ENCODE results near the gene HOXD1.

HOXD1 gene

GRCh38 chr2:176187899-176188773 is at the start of gene HOXD1:
Gene HOXD1 (plus strand): TSS chr2:176188668. CDS start chr2:176188802, 134 bp downstream.
- DNase-seq: no peak

DNA sequence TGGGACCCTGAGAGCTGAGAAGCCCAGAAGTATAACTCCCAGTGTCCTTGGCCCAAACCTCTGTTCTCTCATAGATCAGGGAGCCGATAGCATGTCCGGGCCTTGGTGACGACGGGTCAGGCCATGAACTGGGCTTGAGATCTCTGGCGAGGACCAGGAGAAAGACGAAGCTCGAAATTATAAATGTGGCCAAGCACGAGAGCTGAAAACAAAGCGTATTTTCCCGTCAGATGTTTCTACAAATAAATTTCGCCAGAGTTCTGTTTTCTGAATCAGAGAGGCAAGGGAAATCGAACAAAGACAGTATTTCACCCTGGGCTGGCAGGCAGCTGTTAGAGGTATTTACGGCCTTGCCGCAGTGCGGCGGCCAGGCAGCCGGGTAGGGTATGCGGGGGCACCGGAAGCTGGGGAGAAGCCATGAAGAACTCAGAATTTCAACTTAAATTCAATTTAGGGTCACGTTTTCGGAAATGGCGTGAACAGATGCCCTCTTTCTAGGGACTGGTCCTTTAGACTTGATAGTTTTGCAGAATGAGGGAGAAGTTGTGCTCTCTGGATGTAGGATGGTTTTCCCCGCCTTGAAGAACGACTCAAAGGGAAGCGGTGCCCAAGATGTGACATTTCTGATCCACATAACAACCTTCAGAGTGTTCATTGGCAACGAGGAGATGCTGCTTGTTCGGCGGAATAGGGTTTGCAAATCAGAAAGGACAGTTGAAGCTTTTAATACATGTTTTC is 49.4 kb upstream of the HOXD1 start:
- no peak for DNase-seq

GRCh38 chr2:176139661-176140512 is 48.6 kb upstream of the HOXD1 start:
- no peak for DNase-seq

DNA sequence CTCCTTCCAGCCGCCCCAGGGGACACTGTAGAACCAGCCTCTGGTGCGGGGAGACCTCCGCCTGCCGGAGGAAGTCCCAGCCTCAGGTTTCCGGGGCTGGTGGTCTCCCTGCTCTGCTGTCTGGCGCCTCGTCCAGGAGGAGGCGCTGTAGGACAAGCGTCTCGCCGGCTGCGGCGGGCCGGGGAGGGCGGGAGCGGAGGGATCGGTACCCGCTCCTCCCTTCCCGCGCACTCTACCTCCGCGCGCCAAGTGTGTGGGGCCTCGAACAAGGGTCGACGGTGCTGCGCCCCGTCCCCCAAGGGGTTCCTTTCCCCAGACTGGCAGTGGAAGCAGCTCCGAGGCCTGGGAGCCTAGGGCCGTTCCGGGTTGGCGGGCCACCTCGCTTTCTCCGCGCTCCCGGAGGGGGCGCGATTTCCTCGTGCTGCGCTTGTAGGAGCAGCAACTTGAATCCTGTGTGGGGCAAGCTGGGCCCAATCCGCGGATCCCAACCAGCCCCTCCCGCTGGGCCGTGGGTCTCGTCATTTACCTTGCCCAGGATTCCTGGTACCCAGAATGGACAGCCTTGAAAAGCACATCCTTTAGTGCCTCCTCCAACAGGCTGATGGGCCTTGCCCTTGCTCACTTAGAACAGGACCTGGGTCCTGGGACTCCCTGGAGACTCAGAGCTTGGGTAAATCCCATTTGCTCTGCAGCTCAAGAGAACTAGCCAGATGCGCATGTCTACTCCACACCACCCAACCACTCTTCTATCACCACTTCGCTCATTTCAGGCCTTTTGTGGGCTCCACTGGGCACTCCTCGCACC is 47.8 kb upstream of the HOXD1 start:
- DNase-seq: peak; percentile 64

DNA sequence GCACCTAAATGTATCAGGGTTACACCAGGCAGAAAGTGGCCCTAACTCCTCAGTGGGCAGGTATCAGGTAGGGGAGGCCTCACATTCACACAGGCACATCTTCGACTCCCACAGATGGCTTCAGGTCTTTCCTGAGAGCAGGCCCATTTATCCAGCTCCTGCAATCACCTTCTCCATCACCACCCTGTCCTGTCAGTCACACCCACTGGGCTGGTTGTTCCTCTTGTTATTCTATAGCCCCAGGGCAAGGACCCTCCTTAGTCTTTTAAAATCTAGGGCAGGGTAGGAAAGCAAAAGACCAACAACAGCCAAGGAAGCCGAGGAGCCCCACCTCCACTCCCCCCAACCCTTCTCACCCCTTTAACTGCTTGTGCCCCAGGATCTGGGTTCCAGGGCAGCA is 46.2 kb upstream of the HOXD1 start:
- no peak for DNase-seq

DNA sequence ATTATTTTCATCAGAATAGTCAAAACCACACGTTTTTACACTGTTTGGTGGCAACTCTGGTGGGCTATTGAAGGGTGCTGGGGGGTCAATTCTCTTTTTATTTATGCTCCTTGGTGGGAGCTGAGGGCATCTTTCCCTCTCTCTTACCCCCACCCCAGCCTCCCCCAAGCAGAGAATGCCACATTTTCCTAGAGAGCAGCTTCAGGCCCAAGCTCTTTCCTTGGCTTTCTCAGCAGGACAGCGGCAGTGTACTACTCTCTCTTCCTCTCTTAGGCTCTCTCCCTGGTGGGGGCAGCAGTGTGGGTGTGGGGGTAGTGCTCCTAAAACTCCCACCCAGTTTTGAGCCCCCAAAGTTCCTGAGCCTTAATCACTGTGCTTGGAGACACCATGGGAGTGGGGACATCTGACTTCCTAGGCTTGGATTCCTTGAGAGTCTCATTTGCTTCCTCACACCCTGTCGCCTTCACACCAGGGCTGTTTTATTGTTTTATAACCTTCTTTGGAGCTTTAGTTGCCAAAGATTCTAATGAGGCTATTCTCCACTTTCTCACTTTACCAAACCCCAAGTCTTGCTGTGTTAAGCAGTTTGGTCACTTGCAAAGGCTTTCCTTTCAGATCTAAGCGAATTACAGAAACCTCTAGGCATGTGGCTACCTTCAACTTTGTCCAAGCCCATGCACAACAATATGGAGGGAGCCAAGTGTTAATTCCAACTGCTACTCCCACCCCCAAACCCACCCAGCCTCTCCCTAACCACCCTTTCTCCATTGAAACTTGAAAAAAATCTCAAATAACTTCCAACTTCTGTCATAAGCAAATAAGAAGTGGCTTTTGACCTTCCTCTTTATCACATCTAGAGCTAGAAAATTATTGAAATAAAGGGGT is 43.1 kb upstream of the HOXD1 start:
- no peak for DNase-seq

DNA sequence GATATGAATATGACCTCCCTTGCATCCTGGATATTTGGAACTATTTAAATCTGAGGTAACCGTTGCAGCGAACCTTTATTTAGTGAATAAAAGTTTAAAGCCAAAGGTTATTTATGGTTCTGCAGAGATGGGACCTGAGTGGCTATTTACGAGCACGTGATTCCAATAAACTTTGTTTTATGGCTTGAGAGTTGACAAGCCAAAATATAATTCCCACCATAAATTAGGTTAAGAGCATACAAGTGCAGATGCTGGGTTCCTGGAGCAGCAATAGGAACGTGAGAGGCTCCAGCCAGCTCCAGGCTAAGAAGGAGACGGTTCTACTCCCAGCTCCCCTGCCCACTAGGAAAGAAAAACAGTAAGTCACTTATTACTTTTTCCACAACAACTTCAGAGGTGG is 42.4 kb upstream of the HOXD1 start:
- no peak for DNase-seq

- DNase-seq: no peak
Measured at GRCh38 chr2:176146645-176147044, 41.8 kb upstream of the HOXD1 start.

- DNase-seq: no peak
Measured at GRCh38 chr2:176147210-176147799, 41.2 kb upstream of the HOXD1 start.

- DNase-seq: no peak
Measured at GRCh38 chr2:176147800-176148496, 40.5 kb upstream of the HOXD1 start.

DNA sequence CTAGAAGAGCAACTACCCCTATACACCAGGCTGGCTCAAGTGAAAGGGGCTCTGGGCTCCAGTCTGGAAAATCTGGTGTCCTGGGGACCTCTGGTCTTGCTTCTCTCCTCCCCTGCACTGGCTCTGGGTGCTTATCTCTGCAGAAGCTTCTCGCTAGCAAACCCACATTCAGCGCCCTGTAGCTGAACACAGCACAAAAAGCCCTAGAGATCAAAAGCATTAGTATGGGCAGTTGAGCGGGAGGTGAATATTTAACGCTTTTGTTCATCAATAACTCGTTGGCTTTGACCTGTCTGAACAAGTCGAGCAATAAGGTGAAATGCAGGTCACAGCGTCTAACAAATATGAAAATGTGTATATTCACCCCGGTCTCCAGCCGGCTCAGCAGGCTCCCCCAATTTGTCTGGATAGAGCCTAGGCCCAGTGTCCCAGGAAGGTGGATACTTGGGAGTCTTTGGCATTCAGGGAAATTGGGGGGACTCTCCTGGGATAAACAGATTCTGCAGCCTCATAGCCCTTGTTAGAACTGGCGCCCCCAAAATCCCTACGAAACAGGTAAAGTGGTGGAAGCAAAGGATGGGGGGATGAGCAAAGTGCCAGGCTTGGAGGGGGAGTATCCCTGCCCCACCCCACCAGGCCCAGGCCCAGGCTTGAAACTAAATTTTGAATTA is 39.6 kb upstream of the HOXD1 start:
- no peak for DNase-seq

- no peak for DNase-seq
Measured at GRCh38 chr2:176149481-176149938, 39.0 kb upstream of the HOXD1 start.

DNA sequence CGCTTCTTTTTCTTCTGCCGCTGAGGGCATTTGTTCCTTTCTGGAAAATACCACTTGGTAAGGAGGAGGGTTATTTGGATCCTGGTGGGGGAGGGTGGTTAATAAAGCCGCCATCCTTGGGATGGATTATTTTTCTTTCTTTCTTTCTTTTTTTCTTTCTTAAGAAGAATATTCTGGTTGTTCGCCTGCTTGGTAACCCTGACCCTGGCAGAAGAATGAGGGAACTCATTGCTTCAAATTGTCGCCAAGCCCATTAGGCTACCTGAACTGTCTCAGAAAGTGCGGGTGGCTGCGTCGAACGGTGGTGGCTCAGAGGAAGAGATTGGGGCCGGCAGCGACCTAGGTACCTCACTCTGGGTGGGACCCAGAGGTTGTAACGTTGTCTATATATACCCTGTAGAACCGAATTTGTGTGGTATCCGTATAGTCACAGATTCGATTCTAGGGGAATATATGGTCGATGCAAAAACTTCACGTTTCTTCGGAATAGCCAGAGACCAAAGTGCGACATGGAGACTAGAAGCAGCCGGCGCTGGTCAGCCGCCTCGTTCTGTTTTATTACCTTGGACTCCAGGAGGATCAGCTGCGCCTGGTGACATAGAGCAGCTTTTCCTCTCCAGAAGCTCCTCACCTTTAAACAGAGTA is 38.4 kb upstream of the HOXD1 start:
- DNase-seq: no peak

DNA sequence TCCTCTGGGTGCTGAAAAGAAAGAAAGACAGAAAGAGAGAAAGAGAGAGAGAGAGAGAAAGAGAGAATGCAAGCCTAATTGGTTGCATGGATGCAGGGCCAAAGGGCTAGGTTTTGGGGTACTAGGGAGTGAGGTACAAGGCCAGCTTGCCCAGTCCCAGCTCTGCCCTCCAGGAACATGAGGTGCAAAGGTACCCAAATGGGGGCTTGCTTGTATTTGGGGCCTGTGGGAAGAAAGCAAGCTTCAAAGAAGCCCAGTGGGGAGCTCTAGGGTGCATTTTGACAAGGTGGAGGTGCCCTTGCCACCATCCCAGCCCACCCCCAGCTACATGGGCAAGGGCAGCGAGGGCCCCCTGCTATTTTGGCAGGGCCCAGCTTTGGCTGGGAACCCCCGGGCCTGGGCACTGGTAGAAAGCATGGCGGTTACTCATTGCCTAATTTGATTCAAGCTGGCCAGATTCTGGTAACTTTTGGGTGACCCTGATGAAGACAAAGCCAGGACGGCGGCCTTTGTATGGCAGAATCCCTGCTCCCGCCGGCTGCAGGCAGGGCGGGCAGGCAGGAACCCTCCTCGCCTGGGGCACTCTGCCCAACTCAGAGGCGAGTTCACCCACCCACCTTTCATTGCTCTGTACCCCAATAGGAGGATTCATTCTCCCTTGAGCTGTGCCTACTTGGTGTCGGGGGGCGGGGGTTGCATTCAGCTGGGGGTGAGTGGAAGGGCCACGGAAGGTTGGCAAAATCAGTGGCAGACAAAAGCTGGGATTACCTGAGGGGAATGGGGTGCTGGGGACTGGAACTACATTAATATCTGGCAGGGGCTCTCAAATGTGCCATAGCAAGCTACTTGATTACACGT is 37.7 kb upstream of the HOXD1 start:
- no peak for DNase-seq

- no peak for DNase-seq
Measured at GRCh38 chr2:176151442-176152287, 36.8 kb upstream of the HOXD1 start, which contains the start of gene HOXD4. Gene HOXD4 (plus strand): TSS chr2:176151550. CDS start chr2:176151634, 84 bp downstream.

- no peak for DNase-seq
Measured at GRCh38 chr2:176152350-176153181, 35.9 kb upstream of the HOXD1 start.

All from NCI-H1694 (cell line).